SKM-1 (cell line): ENCODE data around the gene RNF148.

ENCODE experiments used
- DNase-seq: peaks from one replicate; lab custom pipeline; 2025; ENCODE audit not compliant: unreplicated experiment; lab: John Stamatoyannopoulos, UW

RNF148 gene

GRCh38 chr7:122702872-122703510 lies at the start of gene RNF148:
RNF148 (minus strand) TSS chr7:122702922; CDS start chr7:122702750, 172 bp downstream.
- no peak for DNase-seq

- DNase-seq, result no peak
These were observed 47.7 kb upstream of the RNF148 start for GRCh38 chr7:122750389-122750788.

DNA sequence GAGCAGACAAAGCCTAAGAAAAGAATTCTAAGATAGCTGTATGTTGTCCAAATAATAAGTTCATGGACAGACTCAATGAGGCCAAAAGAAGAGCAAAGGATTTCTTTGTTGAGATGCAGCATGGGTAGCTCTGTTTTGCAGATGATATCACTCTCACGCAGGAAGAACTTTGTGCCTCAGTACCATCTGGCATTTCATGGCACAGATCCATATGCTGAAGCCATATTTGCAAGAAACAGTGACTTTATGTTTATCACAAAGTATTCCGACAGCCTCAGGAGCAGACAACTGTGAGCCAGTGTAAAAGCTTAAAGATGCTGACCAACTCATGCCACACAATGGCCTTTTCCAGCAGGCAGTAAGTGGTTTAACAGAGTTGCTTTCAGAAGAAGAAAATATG lies 45.5 kb upstream of the RNF148 start:
- DNase-seq, result no peak

GRCh38 chr7:122746948-122747347 lies 44.2 kb upstream of the RNF148 start:
- no peak for DNase-seq

GRCh38 chr7:122743211-122743610 lies 40.5 kb upstream of the RNF148 start:
- DNase-seq, result no peak

- DNase-seq, result no peak
These were observed 36.2 kb upstream of the RNF148 start for GRCh38 chr7:122738947-122739346.

DNA sequence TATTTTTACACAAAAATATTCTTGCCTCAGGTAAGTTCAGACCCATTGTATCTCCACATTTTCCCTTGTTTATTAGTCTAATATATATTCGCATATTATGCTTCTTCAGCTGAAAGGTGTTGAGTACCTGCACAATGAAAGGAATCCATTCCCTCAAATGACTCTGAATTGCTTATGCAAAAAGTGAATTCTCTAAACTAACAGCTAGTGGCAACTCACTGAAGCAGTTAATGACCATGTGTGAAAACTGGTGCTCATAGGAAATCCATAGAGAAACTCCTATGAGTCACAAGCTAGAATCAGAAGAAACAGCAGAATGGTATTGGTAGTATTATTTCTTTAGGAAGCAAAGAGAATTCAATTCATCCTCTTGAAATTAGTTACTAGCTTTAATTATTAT lies 33.5 kb upstream of the RNF148 start:
- no peak for DNase-seq

- DNase-seq, result no peak
These were observed 25.0 kb upstream of the RNF148 start for GRCh38 chr7:122727759-122728158.

- no peak for DNase-seq
These were observed 24.6 kb upstream of the RNF148 start for GRCh38 chr7:122727354-122727753.

DNA sequence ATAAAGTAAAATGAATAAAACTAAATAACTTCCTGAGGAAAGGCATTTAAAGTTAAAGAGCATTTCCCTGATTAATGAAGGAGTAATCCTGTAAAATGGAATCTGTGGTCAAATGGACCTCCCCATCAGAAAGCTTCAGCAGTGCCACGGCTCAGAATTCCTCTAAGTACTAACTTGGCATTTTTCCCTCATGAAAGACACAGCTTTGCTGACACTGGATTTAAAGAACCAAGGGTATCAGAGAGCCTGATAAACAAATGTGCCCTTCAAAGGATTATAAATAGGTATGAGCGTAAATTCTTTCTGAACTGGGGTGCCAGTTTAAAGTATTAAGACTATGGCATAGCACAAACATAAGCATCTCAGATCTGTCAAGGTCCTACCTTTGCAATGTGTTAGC lies 24.2 kb upstream of the RNF148 start:
- DNase-seq, result no peak

DNA sequence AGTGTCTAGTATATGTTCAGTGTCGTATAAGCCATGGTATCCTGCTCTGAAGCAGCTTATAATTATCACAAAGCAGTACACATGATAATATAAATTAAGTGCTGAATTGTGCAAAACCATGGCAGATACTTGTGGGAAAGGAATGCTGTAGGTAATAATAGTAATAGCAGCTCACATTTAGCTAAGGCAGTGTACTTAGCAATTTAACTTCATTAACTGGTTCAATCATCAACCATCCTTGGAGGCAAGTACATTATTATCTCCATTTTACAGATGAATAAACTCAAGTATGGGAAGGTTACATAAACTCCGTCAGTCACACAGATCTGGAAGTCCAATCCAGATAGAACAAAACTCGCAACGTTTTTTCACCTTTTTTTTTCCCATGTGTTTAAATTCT lies 21.6 kb upstream of the RNF148 start:
- DNase-seq, result no peak

DNA sequence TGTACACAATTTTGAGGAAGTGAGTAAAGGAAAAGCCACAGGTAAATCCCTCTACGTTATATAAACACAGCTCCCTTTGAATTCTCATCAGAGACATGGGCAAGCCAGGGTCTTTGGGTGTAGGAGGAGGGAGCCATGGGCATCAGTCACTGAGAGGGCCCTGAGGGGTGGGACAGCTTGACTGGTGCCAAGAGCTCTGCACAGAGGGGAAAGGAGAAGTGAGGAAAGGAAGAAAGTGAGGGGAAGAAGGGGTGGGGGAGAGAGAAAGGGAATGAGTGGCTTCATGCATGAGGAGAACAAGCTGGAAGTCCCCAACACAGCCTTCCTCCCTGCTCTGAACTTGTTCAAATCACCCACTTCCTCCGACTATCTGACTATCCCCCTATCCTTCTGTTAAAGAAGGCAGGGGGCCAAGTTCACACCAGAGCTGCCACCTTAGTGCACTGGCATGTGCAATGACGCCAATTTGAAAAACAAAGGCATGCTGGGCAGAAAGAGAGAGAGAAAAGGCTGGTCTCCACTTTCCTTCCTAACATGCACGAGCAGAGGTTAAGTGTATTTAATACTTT lies 16.4 kb upstream of the RNF148 start:
- DNase-seq, result no peak

- no peak for DNase-seq
These were observed 14.8 kb upstream of the RNF148 start for GRCh38 chr7:122717356-122718089.

- DNase-seq, result no peak
These were observed 12.5 kb upstream of the RNF148 start for GRCh38 chr7:122715183-122715582.

DNA sequence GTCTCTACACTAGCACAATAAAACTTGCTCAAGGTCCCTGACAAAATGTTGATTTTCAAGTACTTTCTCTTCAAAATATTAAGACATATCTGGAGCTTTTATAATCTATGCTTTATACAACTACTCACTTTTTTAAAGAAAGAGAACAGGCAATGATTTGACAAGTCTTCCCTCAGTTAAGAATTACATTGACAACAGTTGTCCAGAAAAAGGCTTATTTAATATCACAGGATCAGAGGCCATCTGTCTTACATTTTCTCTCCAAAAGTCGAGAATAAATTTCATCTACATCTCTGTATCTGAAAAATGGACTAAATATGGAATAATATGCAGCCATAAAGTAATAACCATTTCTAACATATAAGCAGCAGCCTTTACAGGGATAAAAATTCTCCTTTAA lies 8.2 kb upstream of the RNF148 start:
- DNase-seq, result no peak

DNA sequence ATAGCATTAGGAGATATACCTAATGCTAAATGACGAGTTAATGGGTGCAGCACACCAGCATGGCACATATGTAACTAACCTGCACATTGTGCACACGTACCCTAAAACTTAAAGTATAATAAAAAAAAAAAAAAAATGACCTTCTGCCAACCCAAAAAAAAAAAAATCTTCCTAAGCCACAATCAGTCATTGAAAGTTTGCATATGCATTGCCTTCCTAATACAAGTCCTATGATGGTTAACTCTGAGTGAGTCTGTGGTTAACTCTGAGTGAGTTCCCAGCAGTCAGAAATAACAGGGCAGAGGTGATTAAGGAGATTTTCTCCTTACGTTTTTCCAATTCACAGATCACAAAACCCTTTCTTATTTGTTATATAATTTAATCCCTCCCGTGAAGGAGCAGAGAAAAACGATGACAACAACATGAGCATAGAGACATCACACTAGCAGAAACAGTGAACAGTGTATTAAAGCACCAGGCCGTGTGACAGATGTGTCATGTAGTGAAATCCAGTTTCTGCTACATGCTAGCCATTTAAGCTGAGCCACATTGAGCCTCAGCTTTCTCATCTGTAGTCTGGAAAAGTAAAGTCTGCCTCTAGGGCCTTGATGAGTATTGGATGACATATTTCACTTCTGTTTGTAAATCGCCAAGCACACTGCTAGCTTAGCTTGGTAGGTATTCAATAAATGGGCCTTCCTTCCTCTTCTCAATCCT lies 7.4 kb upstream of the RNF148 start:
- no peak for DNase-seq

GRCh38 chr7:122706836-122707235 lies 4.1 kb upstream of the RNF148 start:
- no peak for DNase-seq

- no peak for DNase-seq
These were observed 3.7 kb downstream of the RNF148 start, which contains the start of gene RNF133 for GRCh38 chr7:122699017-122699416. RNF133 (minus strand) TSS chr7:122699117; CDS start chr7:122698918, 199 bp downstream.

GRCh38 chr7:122695816-122696215 lies 6.9 kb downstream of the RNF148 start:
- no peak for DNase-seq

DNA sequence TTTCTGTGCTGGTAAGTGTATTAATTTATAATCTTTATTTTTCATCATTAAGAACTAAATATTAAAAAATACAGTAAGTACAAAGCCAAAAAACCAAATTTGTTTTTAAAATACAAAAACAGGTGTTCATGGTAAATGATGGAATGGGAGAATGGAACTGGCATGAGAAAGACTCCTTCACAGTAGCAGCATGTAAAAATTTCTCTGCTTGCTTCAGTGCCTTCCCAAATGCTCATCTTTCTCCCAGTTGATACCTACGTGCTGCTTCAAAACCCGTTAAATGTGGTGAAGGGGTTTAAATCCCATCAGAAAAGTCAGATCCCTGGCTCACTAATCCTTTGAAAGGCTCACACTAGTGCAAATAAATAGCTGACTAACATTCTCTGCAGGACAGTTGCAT lies 8.0 kb downstream of the RNF148 start:
- no peak for DNase-seq

DNA sequence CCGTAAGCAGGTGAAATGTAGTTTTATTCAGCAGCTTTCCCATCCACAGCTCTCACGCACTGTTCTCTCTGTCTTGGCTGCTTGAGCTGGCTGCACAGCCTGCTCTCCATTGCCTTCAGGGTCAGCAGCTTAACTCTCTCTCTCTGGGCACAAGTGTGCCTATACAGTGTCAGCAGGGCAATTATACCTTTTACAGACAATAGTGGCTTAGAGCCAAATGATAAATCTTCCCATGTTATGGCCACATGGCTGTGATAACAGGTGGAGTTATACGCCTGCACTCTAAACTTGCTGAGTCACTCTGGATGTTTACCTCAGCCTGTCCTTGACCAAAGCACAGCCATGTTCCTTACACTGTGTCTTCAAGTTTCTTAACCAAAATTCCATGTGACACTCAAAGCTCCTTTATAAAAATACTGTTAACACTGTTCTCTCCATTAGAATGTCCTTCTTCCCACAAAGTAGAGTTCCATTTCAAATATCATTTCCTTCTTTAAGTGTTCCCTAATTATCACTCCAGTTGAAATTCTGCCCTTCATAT lies 9.9 kb downstream of the RNF148 start:
- DNase-seq, result no peak
